SU-DHL-6 (cell line): ENCODE results near the gene RPTOR.

Experiments used
- H2AFZ ChIP-seq: fragments of 200-600 bp; sonication (generic); 2 replicates; pipeline ENCODE4 v1.6.1; 2014; ENCODE audit warnings: low read depth, mild to moderate bottlenecking, moderate library complexity, mixed read lengths, antibody characterized with exemption, low read length; ENCODE audit not compliant: severe bottlenecking
- H3F3A ChIP-seq: fragments of 200-600 bp; shearing (Covaris generic); 2 replicates; pipeline ENCODE4 v1.6.0; 2016; ENCODE audit warnings: antibody characterized with exemption, mild to moderate bottlenecking; ENCODE audit not compliant: insufficient read depth
- H3K27ac ChIP-seq: fragments of 200-600 bp; sonication (generic); 2 replicates; pipeline ENCODE4 v1.5.1; 2016; ENCODE audit warnings: low read depth, mild to moderate bottlenecking, low read length, moderate library complexity, mixed read lengths
- H3K27me3 ChIP-seq: fragments of 200-600 bp; sonication (generic), shearing (Covaris generic); 2 replicates; pipeline ENCODE4 v1.6.0; 2014; ENCODE audit warnings: mild to moderate bottlenecking, low read length
- H3K36me3 ChIP-seq: fragments of 200-600 bp; sonication (generic); 2 replicates; pipeline ENCODE4 v1.6.1; 2014; ENCODE audit warnings: mild to moderate bottlenecking, low read length, mixed read lengths
- H3K4me2 ChIP-seq: fragments of 300-600, 200-600 bp; shearing (Covaris generic), sonication (generic); 2 replicates; pipeline ENCODE4 v1.6.0; 2014; ENCODE audit warnings: low read length, low read depth, mild to moderate bottlenecking; ENCODE audit not compliant: poor library complexity, severe bottlenecking
- H3K4me3 ChIP-seq: fragments of 200-600 bp; sonication (generic); 2 replicates; pipeline ENCODE4 v1.5.1; 2014; ENCODE audit warnings: antibody characterized with exemption, low read length, mild to moderate bottlenecking, mixed read lengths; ENCODE audit not compliant: insufficient read depth, poor library complexity, severe bottlenecking
- H3K79me2 ChIP-seq: fragments of 200-600 bp; sonication (generic); 2 replicates; pipeline ENCODE4 v1.6.1; 2014; ENCODE audit warnings: mild to moderate bottlenecking, low read length, moderate library complexity; ENCODE audit not compliant: insufficient read depth
- H3K9ac ChIP-seq: fragments of 200-600 bp; sonication (generic); 2 replicates; pipeline ENCODE4 v1.7.0; 2014; ENCODE audit warnings: mild to moderate bottlenecking, low read length
- H3K9me2 ChIP-seq: fragments of 200-600 bp; sonication (generic); replicated peaks from 2 replicates; pipeline ENCODE4 v1.6.1; 2014; ENCODE audit warnings: low read length; ENCODE audit not compliant: insufficient read depth
- H3K9me3 ChIP-seq: fragments of 200-600 bp; sonication (generic); 2 replicates; pipeline ENCODE4 v1.6.1; 2014; ENCODE audit warnings: low read length, mixed read lengths; ENCODE audit not compliant: insufficient read depth
- H4K20me1 ChIP-seq: fragments of 200-600 bp; sonication (generic); 2 replicates; pipeline ENCODE4 v1.6.1; 2014; ENCODE audit warnings: low read depth, mild to moderate bottlenecking, antibody characterized with exemption, low read length, moderate library complexity, mixed read lengths
- CTCF ChIP-seq: fragments of 200-600 bp; sonication (generic); IDR thresholded peaks from one replicate; pipeline ENCODE4 v1.5.1; 2017; ENCODE audit warnings: antibody characterized with exemption, mild to moderate bottlenecking, low read length, moderate library complexity; ENCODE audit not compliant: insufficient read depth, poor library complexity, severe bottlenecking
- EZH2phosphoT487 ChIP-seq: fragments of 200-600 bp; sonication (generic), shearing (Covaris generic); conservative IDR thresholded peaks from 2 replicates; pipeline ENCODE4 v1.6.1; 2018; ENCODE audit warnings: mild to moderate bottlenecking, antibody characterized with exemption, low read length, moderate library complexity, mixed read lengths

RPTOR gene

DNA sequence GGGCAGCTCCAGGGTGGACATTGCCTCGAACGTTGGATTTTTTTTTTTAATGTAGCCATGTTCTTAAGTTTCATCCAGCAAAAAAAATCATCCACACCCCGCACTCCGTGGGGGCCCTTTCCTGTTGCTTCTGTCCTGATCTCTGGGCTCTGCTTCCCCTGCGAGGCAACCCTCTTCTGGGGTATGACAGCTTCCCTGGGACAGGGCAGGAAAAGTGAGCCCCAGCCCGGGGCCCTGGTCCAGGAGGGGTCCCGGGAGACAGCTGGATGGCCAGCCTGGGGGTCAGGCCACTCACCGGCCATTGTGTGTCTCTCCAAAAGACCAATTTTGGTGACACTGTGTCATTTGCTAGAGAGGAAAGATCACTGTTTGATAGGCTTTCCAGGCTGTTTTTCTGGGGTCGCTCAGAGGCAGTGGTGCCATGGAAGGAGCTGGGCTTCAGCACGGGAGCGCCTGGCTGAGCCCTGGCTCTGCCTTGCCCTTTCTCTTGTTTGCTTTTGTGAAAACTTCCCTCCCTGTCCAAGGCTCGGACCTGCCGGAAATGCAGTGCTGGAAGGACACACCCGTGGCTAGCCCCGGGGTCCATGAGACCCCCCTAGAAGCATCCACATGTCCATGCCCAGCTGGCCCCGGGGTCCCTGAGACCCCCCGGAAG lies 406.0 kb downstream of the RPTOR start:
- no peak overlapping the region for H3K27ac ChIP-seq
- TF ChIP-seq CTCF (no peak), EZH2phosphoT487 (no peak)
- H3K36me3 ChIP-seq: no peaks in the 10 kb centered on the region
- no peaks in the 10 kb centered on the region for H3K79me2 ChIP-seq
- H3K27me3 ChIP-seq: no peaks in the 10 kb centered on the region
- H4K20me1 ChIP-seq: no peaks in the 10 kb centered on the region
- no peak overlapping the region for H2AFZ ChIP-seq
- H3K9me3 ChIP-seq: no peaks in the 10 kb centered on the region
- H3F3A ChIP-seq: no peaks in the 10 kb centered on the region
- no peak overlapping the region for H3K4me2 ChIP-seq
- no peak overlapping the region for H3K4me3 ChIP-seq
- H3K9ac ChIP-seq: no peak overlapping the region
- H3K9me2 ChIP-seq: no peaks in the 10 kb centered on the region

- H3K9ac ChIP-seq: no peak overlapping the region
- H3K9me2 ChIP-seq: no peaks in the 10 kb centered on the region
- no peaks in the 10 kb centered on the region for H3K79me2 ChIP-seq
- no peak for TF ChIP-seq CTCF
- TF ChIP-seq EZH2phosphoT487: no peak
- H3F3A ChIP-seq: no peaks in the 10 kb centered on the region
- H2AFZ ChIP-seq: no peak overlapping the region
- no peak overlapping the region for H3K27ac ChIP-seq
- no peaks in the 10 kb centered on the region for H3K9me3 ChIP-seq
- no peak overlapping the region for H3K4me3 ChIP-seq
- no peaks in the 10 kb centered on the region for H4K20me1 ChIP-seq
- no peaks in the 10 kb centered on the region for H3K27me3 ChIP-seq
- no peaks in the 10 kb centered on the region for H3K36me3 ChIP-seq
- H3K4me2 ChIP-seq: no peak overlapping the region
These were observed 406.8 kb downstream of the RPTOR start for GRCh38 chr17:80951121-80952090.

DNA sequence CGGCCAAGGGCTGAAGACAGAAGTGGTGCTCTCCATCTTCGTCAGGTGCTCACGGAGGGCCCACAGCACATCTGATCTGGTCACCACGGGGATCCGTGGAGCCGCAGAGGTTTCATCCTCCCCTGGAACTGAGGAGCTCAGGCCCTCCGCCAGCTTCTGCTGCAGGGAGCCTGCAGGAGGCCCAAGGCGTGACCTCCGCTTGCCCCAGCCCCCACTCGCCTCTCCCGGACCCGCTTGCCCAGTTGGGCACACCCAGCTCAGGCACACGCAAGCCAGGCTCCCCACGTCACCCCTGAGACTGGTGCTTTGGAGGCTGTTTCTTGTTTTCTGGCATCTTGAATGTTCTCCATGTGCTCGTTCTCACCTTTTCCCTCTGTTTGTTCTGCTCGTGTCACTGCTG lies 407.7 kb downstream of the RPTOR start:
- no peak for TF ChIP-seq CTCF
- TF ChIP-seq EZH2phosphoT487: no peak
- Histone ChIP-seq H3K4me2 (no peak overlapping the region), H4K20me1 (no peaks in the 10 kb centered on the region), H3K9me2 (no peaks in the 10 kb centered on the region), H3K27me3 (no peaks in the 10 kb centered on the region), H3K9ac (no peak overlapping the region), H2AFZ (no peak overlapping the region), H3K9me3 (no peaks in the 10 kb centered on the region), H3K4me3 (no peak overlapping the region), H3K36me3 (no peaks in the 10 kb centered on the region), H3K27ac (no peak overlapping the region), H3K79me2 (no peaks in the 10 kb centered on the region), H3F3A (no peaks in the 10 kb centered on the region)
